B cell (primary cell): ENCODE results near the gene KCNC1. TPM values are rescaled to one million over a fixed set of nuclear protein-coding genes. Genes with fewer than 3 reads are reported as not detected.

Experiments used
- ATAC-seq: fragments of 200-7000 bp; cut with Tn5 transposase; one replicate; pipeline ENCODE4 v1.10.0; 2021; ENCODE audit warnings: low read depth, mild to moderate bottlenecking, moderate number of reproducible peaks, moderate library complexity
- CTCF ChIA-PET: fragments of 350-600 bp; sonication (Branson Sonifier 250); formaldehyde crosslinking; loops from one replicate; lab custom pipeline; 2021; ENCODE audit warnings: antibody characterized with exemption, inconsistent platforms; lab: Charles Lee
- POLR2A ChIA-PET: fragments of 350-600 bp; sonication (Branson Sonifier 250); formaldehyde crosslinking; loops from one replicate; lab custom pipeline; 2021; ENCODE audit warnings: antibody characterized with exemption; lab: Charles Lee
- DNase-seq: peaks from one replicate; pipeline ENCODE4 v3.0.0; 2013
- H2AFZ ChIP-seq: 2 replicates; pipeline ENCODE4 v1.6.1; 2012; ENCODE audit warnings: mild to moderate bottlenecking, low read depth, low read length; ENCODE audit not compliant: insufficient read depth, poor library complexity, severe bottlenecking
- H3K27ac ChIP-seq, 2 donors: 1 replicate in 1 of 2; 2 replicates in 1 of 2; pipeline ENCODE4 v1.5.1; 2012 to 2013; ENCODE audit warnings: low read length in 2 of 2, mild to moderate bottlenecking in 2 of 2, moderate library complexity in 1 of 2
- H3K27me3 ChIP-seq, 4 experiments: fragments of 200-600 bp in 1 of 4; sonication (generic) in 1 of 4; replicated peaks in 1 of 4; 1 replicate in 2 of 4; 2 replicates in 2 of 4; pipeline versions ENCODE4 v1.6.1 to v1.7.0; 2013 to 2016; ENCODE audit warnings: low read length in 3 of 4, mild to moderate bottlenecking in 2 of 4, mixed read lengths in 1 of 4, moderate library complexity in 1 of 4; ENCODE audit not compliant: insufficient read depth in 4 of 4, control insufficient read depth in 3 of 4; ENCODE audit errors: control extremely low read depth in 1 of 4
- H3K36me3 ChIP-seq, 2 experiments: replicated peaks in 1 of 2; 1 replicate in 1 of 2; 2 replicates in 1 of 2; pipeline versions ENCODE4 v1.6.1 to v1.7.1; 2013; ENCODE audit warnings: low read length in 1 of 2; ENCODE audit not compliant: insufficient read depth in 2 of 2, control insufficient read depth in 1 of 2; ENCODE audit errors: control extremely low read depth in 1 of 2, extremely low read depth in 1 of 2
- H3K4me1 ChIP-seq, 2 donors: fragments of 200-600 bp in 1 of 2; sonication (generic) in 1 of 2; 1 replicate in 1 of 2; 2 replicates in 1 of 2; pipeline versions ENCODE4 v1.5.1 to v1.6.1; 2013 to 2017; ENCODE audit warnings: low read length in 2 of 2; ENCODE audit not compliant: control insufficient read depth in 2 of 2, insufficient read depth in 2 of 2
- H3K4me2 ChIP-seq: replicated peaks from 2 replicates; pipeline ENCODE3; 2012; ENCODE audit warnings: mild to moderate bottlenecking, low read depth, low read length; ENCODE audit not compliant: poor library complexity, severe bottlenecking
- H3K4me3 ChIP-seq, 5 experiments: fragments of 200-600 bp in 1 of 5; sonication (generic) in 1 of 5; 1 replicate in 3 of 5; 2 replicates in 2 of 5; pipeline versions ENCODE4 v1.5.1 to v1.7.0; 2011 to 2016; ENCODE audit warnings: low read length in 4 of 5, mild to moderate bottlenecking in 4 of 5, low read depth in 2 of 5, control low read depth in 1 of 5, moderate library complexity in 1 of 5; ENCODE audit not compliant: insufficient read depth in 1 of 5; ENCODE audit errors: control extremely low read depth in 1 of 5, extremely low read depth in 1 of 5
- H3K79me2 ChIP-seq: fragments of 200-600 bp; sonication (generic); one replicate; pipeline ENCODE4 v1.6.0; 2016; ENCODE audit warnings: low read length; ENCODE audit not compliant: control insufficient read depth, insufficient read depth
- H3K9ac ChIP-seq: fragments of 200-600 bp; sonication (generic); 2 replicates; pipeline ENCODE4 v1.6.1; 2017; ENCODE audit warnings: mild to moderate bottlenecking, low read length, moderate library complexity
- H3K9me3 ChIP-seq, 3 donors: one replicate each; pipeline versions ENCODE4 v1.6.1 to v1.7.1; 2013; ENCODE audit warnings: low read length in 2 of 3; ENCODE audit not compliant: control insufficient read depth in 2 of 3, insufficient read depth in 1 of 3; ENCODE audit errors: control extremely low read depth in 1 of 3
- H4K20me1 ChIP-seq: 2 replicates; pipeline ENCODE4 v1.6.0; 2012; ENCODE audit warnings: mild to moderate bottlenecking, low read length; ENCODE audit not compliant: insufficient read depth, control insufficient read depth, poor library complexity, severe bottlenecking
- H3K27ac Mint-ChIP-seq: one replicate; pipeline ENCODE4 v1.8.0; 2021; ENCODE audit warnings: mixed read lengths
- H3K27me3 Mint-ChIP-seq: one replicate; pipeline ENCODE4 v1.8.0; 2021; ENCODE audit warnings: mixed read lengths
- H3K4me1 Mint-ChIP-seq: one replicate; pipeline ENCODE4 v1.8.0; 2021; ENCODE audit warnings: mixed read lengths
- H3K4me3 Mint-ChIP-seq: one replicate; pipeline ENCODE4 v1.8.0; 2021; ENCODE audit warnings: mixed read lengths
- H3K9me3 Mint-ChIP-seq: one replicate; pipeline ENCODE4 v1.8.0; 2022; ENCODE audit warnings: mixed read lengths; ENCODE audit not compliant: insufficient read depth
- EZH2 ChIP-seq: IDR thresholded peaks from 2 replicates; pipeline ENCODE4 v1.6.1; 2012; ENCODE audit warnings: borderline replicate concordance, low read depth, mild to moderate bottlenecking, moderate library complexity, low read length; ENCODE audit not compliant: insufficient read depth, poor library complexity, severe bottlenecking
- WGBS: methylation state at CpG from one replicate; pipeline ENCODE4 v1.1.5; 2013; ENCODE audit warnings: missing lambda C conversion rate; ENCODE audit not compliant: insufficient coverage; 5-methylcytosine and 5-hydroxymethylcytosine counted together
- intact Hi-C: fragments of 100-400 bp; cut with micrococcal nuclease; formaldehyde crosslinking; loops from one replicate; pipeline ENCODE4 v1.10.0; 2022
- polyA plus RNA-seq: library from polyadenylated mRNA; depleted of rRNA; stranded (reverse); fragments of >200 nt; gene quantifications from 2 replicates; pipeline ENCODE4 v1.2.3, GENCODE V29; 2012
- total RNA-seq, 2 donors: library from RNA; stranded (reverse); fragments of 120-200 nt in 1 of 2; gene quantifications; 1 replicate in 1 of 2; 2 replicates in 1 of 2; pipeline versions ENCODE4 v1.2.3 to v1.2.4, GENCODE V29; 2013 to 2022
- TF ChIP-seq, protein P1 (sequence below): fragments of 200-600 bp; IDR thresholded peaks from one replicate; pipeline ENCODE4 v1.8.0; 2022; ENCODE audit warnings: antibody characterized with exemption, mild to moderate bottlenecking

KCNC1 gene
- total and polyA plus RNA-seq, 2 donors (not counting 1 experiment from before 2014, with no cell fraction given), result not detected

- no peak overlapping the region for H3K4me3 Mint-ChIP-seq
- Histone ChIP-seq H3K4me1 (no peaks in the 10 kb centered on the region), H3K4me2 (no peak overlapping the region), H4K20me1 (no peaks in the 10 kb centered on the region), H3K79me2 (no peaks in the 10 kb centered on the region), H3K27ac (no peak overlapping the region), H3K4me3 (no peak overlapping the region), H3K36me3 (no peaks in the 10 kb centered on the region), H3K9me3 (peaks cover 0 to 4% (median 3%) of the 10 kb centered on the region in 3 donors), H3K9ac (no peak overlapping the region), H2AFZ (no peak overlapping the region), H3K27me3 (peaks cover 0 to 10% (median 1%) of the 10 kb centered on the region in 4 experiments)
- no peak for TF ChIP-seq EZH2
- TF ChIP-seq, protein P1, sequence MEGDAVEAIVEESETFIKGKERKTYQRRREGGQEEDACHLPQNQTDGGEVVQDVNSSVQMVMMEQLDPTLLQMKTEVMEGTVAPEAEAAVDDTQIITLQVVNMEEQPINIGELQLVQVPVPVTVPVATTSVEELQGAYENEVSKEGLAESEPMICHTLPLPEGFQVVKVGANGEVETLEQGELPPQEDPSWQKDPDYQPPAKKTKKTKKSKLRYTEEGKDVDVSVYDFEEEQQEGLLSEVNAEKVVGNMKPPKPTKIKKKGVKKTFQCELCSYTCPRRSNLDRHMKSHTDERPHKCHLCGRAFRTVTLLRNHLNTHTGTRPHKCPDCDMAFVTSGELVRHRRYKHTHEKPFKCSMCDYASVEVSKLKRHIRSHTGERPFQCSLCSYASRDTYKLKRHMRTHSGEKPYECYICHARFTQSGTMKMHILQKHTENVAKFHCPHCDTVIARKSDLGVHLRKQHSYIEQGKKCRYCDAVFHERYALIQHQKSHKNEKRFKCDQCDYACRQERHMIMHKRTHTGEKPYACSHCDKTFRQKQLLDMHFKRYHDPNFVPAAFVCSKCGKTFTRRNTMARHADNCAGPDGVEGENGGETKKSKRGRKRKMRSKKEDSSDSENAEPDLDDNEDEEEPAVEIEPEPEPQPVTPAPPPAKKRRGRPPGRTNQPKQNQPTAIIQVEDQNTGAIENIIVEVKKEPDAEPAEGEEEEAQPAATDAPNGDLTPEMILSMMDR, result no peak
- DNase-seq (no peak), ATAC-seq (no peak)
- POLR2A ChIA-PET, result no interaction called here
- no peak overlapping the region for H3K27ac Mint-ChIP-seq
- peaks cover 4% of the 10 kb centered on the region for H3K27me3 Mint-ChIP-seq
- no peaks in the 10 kb centered on the region for H3K4me1 Mint-ChIP-seq
- peaks cover 8% of the 10 kb centered on the region for H3K9me3 Mint-ChIP-seq
- intact Hi-C loops, result no loop called here
- CTCF ChIA-PET, result no interaction called here
- 66% methylated on average over 4 of the region's 4 CpGs for WGBS
Observed at GRCh38 chr11:17707830-17708229, 26.8 kb upstream of the KCNC1 start.

DNA sequence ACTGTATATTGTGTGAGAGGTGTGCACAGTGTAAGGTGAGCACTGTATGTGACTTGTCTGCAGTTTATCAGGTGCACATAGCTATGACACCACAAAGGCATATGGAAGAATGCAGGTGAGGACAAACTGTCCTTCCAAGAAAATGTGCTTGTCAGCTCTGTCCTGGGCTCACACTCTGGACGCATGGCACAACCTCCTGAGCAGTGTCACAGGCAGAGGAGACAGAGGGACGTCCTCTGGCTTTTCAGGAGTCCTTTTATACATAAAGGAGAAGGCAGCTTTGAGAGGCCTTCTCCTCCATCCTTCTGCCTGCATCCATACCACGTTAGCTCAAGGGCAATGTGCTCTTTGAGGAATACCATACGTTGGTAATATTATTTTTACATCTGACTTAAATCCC lies 22.7 kb upstream of the KCNC1 start:
- Histone ChIP-seq H3K4me2 (no peak overlapping the region), H3K79me2 (no peaks in the 10 kb centered on the region), H3K9ac (no peak overlapping the region), H2AFZ (no peak overlapping the region), H3K9me3 (peaks cover 0 to 3% (median 0%) of the 10 kb centered on the region in 3 donors), H3K4me1 (no peaks in the 10 kb centered on the region), H3K4me3 (no peak overlapping the region), H3K27me3 (peaks cover 0 to 24% (median 1%) of the 10 kb centered on the region in 4 experiments), H3K36me3 (no peaks in the 10 kb centered on the region), H3K27ac (no peak overlapping the region), H4K20me1 (no peaks in the 10 kb centered on the region)
- ChIA-PET POLR2A (no interaction called here), CTCF (no interaction called here)
- Mint-ChIP-seq H3K27ac (no peak overlapping the region), H3K9me3 (no peaks in the 10 kb centered on the region), H3K27me3 (peaks cover 12% of the 10 kb centered on the region), H3K4me1 (no peaks in the 10 kb centered on the region), H3K4me3 (no peak overlapping the region)
- ATAC-seq (no peak), DNase-seq (no peak)
- intact Hi-C loops, result no loop called here
- TF ChIP-seq, protein P1, result no peak
- TF ChIP-seq EZH2, result no peak
- 80% methylated on average over 1 of the region's 4 CpGs for WGBS
